GM18502 (cell line): ENCODE measurements around the gene GRIK2.

ENCODE experiments used
- ATAC-seq: cut with Tn5 transposase; IDR thresholded peaks from one replicate; pipeline ENCODE4 v1.9.1; 2021; ENCODE audit warnings: mild to moderate bottlenecking; ENCODE audit not compliant: unreplicated experiment, poor library complexity

Gene GRIK2

GRCh38 chr6:101758368-101758767 is 364.9 kb downstream of the GRIK2 start:
- ATAC-seq = no peak

- no peak for ATAC-seq
Measured at GRCh38 chr6:101760843-101761621, 367.5 kb downstream of the GRIK2 start.

- no peak for ATAC-seq
Measured at GRCh38 chr6:101762851-101763250, 369.3 kb downstream of the GRIK2 start.

GRCh38 chr6:101765281-101765680 is 371.8 kb downstream of the GRIK2 start:
- no peak for ATAC-seq

GRCh38 chr6:101770116-101770515 is 376.6 kb downstream of the GRIK2 start:
- ATAC-seq = no peak

GRCh38 chr6:101776919-101777350 is 383.4 kb downstream of the GRIK2 start:
- no peak for ATAC-seq

- ATAC-seq = no peak
Measured at GRCh38 chr6:101777646-101778045, 384.1 kb downstream of the GRIK2 start.

- no peak for ATAC-seq
Measured at GRCh38 chr6:101779051-101779844, 385.7 kb downstream of the GRIK2 start.

- no peak for ATAC-seq
Measured at GRCh38 chr6:101783287-101783686, 389.8 kb downstream of the GRIK2 start.

- no peak for ATAC-seq
Measured at GRCh38 chr6:101784094-101784493, 390.6 kb downstream of the GRIK2 start.

- ATAC-seq = no peak
Measured at GRCh38 chr6:101799531-101799930, 406.0 kb downstream of the GRIK2 start.

- ATAC-seq = no peak
Measured at GRCh38 chr6:101800598-101800997, 407.1 kb downstream of the GRIK2 start.

- no peak for ATAC-seq
Measured at GRCh38 chr6:101803136-101803535, 409.6 kb downstream of the GRIK2 start.

GRCh38 chr6:101806241-101806640 is 412.7 kb downstream of the GRIK2 start:
- ATAC-seq = no peak

GRCh38 chr6:101811108-101811507 is 417.6 kb downstream of the GRIK2 start:
- ATAC-seq = no peak

- ATAC-seq = no peak
Measured at GRCh38 chr6:101816716-101817115, 423.2 kb downstream of the GRIK2 start.

- ATAC-seq = no peak
Measured at GRCh38 chr6:101818051-101818450, 424.5 kb downstream of the GRIK2 start.

- no peak for ATAC-seq
Measured at GRCh38 chr6:101824551-101825345, 431.2 kb downstream of the GRIK2 start.

GRCh38 chr6:101826269-101826668 is 432.8 kb downstream of the GRIK2 start:
- no peak for ATAC-seq

- no peak for ATAC-seq
Measured at GRCh38 chr6:101826678-101827077, 433.2 kb downstream of the GRIK2 start.
